Hepatocyte (in vitro differentiated cells): ENCODE measurements around the gene KRT80.

ENCODE experiments used
- CTCF ChIP-seq: fragments of 200-600 bp; sonication (generic); IDR thresholded peaks from 2 replicates; pipeline ENCODE4 v1.5.1; 2016; ENCODE audit warnings: antibody characterized with exemption, mild to moderate bottlenecking; ENCODE audit not compliant: poor library complexity
- EZH2 ChIP-seq: fragments of 200-600 bp; sonication (generic); IDR thresholded peaks from 2 replicates; pipeline ENCODE4 v1.6.1; 2016; ENCODE audit warnings: antibody characterized with exemption, mild to moderate bottlenecking, borderline replicate concordance
- EZH2phosphoT487 ChIP-seq: fragments of 200-600 bp; sonication (generic); IDR thresholded peaks from one replicate; pipeline ENCODE4 v1.6.1; 2018; ENCODE audit warnings: antibody characterized with exemption, mild to moderate bottlenecking, low read depth, moderate library complexity; ENCODE audit not compliant: unreplicated experiment, severe bottlenecking

GRCh38 chr12:52149182-52149641 is 42.6 kb downstream of the KRT80 start:
- TF ChIP-seq CTCF (no peak), EZH2 (no peak), EZH2phosphoT487 (no peak)
